Measurements from ENCODE around the gene COX7C.

The COX7C gene

GRCh38 chr5:86645885-86646284 is 28.1 kb downstream of the COX7C start (continued):
- no peak for TF ChIP-seq TCF7L2 (IDR thresholded peaks at IDR 0.05; ENCODE audit: borderline replicate concordance, low read depth, low read length)
- no peak for TF ChIP-seq ZSCAN30 (tag by site-specific recombination; IDR thresholded peaks at IDR 0.05)
- no peak for TF ChIP-seq ZNF324 (tag by site-specific recombination; IDR thresholded peaks at IDR 0.05)

GRCh38 chr5:86646671-86647070 is 28.9 kb downstream of the COX7C start:
- no peak overlapping the region for H3K4me3 ChIP-seq (ENCODE audit: low read depth, low read length)
- no peak overlapping the region for H3K27ac ChIP-seq (ENCODE audit: extremely low read depth, low read depth, low read length)
- TF ChIP-seq CTCF (tag by site-specific recombination; IDR thresholded peaks at IDR 0.05): no peak
- no peak for TF ChIP-seq ZNF366 (tag by site-specific recombination; conservative IDR thresholded peaks at IDR 0.05)
- TF ChIP-seq ZNF133 (tag by site-specific recombination; IDR thresholded peaks at IDR 0.05): no peak
- no peak for TF ChIP-seq ZNF221 (tag by site-specific recombination; IDR thresholded peaks at IDR 0.05; ENCODE audit: borderline replicate concordance)
- no peak for TF ChIP-seq ZNF658 (tag by site-specific recombination; IDR thresholded peaks at IDR 0.05)
- TF ChIP-seq TRIM28 (IDR thresholded peaks at IDR 0.05; ENCODE audit: borderline replicate concordance, low read length): no peak
- no peak for TF ChIP-seq ZNF639 (tag by site-specific recombination; IDR thresholded peaks at IDR 0.05)
- no peak for TF ChIP-seq ZNF426 (tag by site-specific recombination; IDR thresholded peaks at IDR 0.05)
- no peak for TF ChIP-seq ZNF596 (tag by site-specific recombination; IDR thresholded peaks at IDR 0.05)
- TF ChIP-seq ZNF513 (tag by site-specific recombination; IDR thresholded peaks at IDR 0.05): no peak
- TF ChIP-seq ZNF623 (tag by site-specific recombination; IDR thresholded peaks at IDR 0.05): no peak
- no peaks in the 10 kb centered on the region for H3K4me1 ChIP-seq (ENCODE audit: control insufficient read depth, insufficient read depth, low read length)
- no peaks in the 10 kb centered on the region for H3K9me3 ChIP-seq (ENCODE audit: control insufficient read depth, insufficient read depth, low read depth, low read length)
- CTCF ChIA-PET: no interaction called here
- H3K36me3 ChIP-seq (ENCODE audit: control insufficient read depth in 2 of 2, insufficient read depth in 1 of 2, low read length in 2 of 2): no peaks in the 10 kb centered on the region
- POLR2A ChIA-PET: no interaction called here

GRCh38 chr5:86649832-86650505 is 32.2 kb downstream of the COX7C start:
- H3K4me1 ChIP-seq (ENCODE audit: control insufficient read depth, insufficient read depth, low read length): no peaks in the 10 kb centered on the region
- H3K4me3 ChIP-seq (ENCODE audit: low read depth, low read length): no peak overlapping the region
- no peak overlapping the region for H3K27ac ChIP-seq (ENCODE audit: extremely low read depth, low read depth, low read length)
- no peaks in the 10 kb centered on the region for H3K36me3 ChIP-seq (ENCODE audit: control insufficient read depth in 2 of 2, insufficient read depth in 1 of 2, low read length in 2 of 2)
- CTCF ChIA-PET: no interaction called here
- no peaks in the 10 kb centered on the region for H3K9me3 ChIP-seq (ENCODE audit: control insufficient read depth, insufficient read depth, low read depth, low read length)
- TF ChIP-seq ZNF16 (tag by site-specific recombination; IDR thresholded peaks at IDR 0.05; ENCODE audit: low read depth) (no peak), ZNF529 (tag by site-specific recombination; IDR thresholded peaks at IDR 0.05; ENCODE audit: insufficient replicate concordance) (no peak), REST (tag by site-specific recombination; IDR thresholded peaks at IDR 0.05) (no peak), ZNF248 (tag by site-specific recombination; IDR thresholded peaks at IDR 0.05) (no peak), ZNF558 (tag by site-specific recombination; IDR thresholded peaks at IDR 0.05) (no peak), SCRT2 (tag by site-specific recombination; IDR thresholded peaks at IDR 0.05) (no peak), ZNF404 (tag by site-specific recombination; IDR thresholded peaks at IDR 0.05) (no peak), ZNF148 (tag by site-specific recombination; IDR thresholded peaks at IDR 0.05; ENCODE audit: borderline replicate concordance) (no peak), ZNF202 (tag by site-specific recombination; IDR thresholded peaks at IDR 0.05; ENCODE audit: borderline replicate concordance) (no peak), ZNF660 (tag by site-specific recombination; IDR thresholded peaks at IDR 0.05) (no peak)
- POLR2A ChIA-PET: no interaction called here
